Measurements from ENCODE around the gene SLC22A9. TPM values are rescaled to one million over a fixed set of nuclear protein-coding genes. Genes with fewer than 3 reads are reported as not detected.
"Not testable (repeated sequence)": the region's sequence is repeated elsewhere in the genome, so short reads cannot be mapped to it uniquely, and the experiment has no call there.

The SLC22A9 gene
- polyA plus RNA-seq (2011; rRNA removed), result not detected in 2 replicates
- polyA minus RNA-seq (2011; rRNA and poly(A)+ RNA removed), result not detected in 2 replicates

DNA sequence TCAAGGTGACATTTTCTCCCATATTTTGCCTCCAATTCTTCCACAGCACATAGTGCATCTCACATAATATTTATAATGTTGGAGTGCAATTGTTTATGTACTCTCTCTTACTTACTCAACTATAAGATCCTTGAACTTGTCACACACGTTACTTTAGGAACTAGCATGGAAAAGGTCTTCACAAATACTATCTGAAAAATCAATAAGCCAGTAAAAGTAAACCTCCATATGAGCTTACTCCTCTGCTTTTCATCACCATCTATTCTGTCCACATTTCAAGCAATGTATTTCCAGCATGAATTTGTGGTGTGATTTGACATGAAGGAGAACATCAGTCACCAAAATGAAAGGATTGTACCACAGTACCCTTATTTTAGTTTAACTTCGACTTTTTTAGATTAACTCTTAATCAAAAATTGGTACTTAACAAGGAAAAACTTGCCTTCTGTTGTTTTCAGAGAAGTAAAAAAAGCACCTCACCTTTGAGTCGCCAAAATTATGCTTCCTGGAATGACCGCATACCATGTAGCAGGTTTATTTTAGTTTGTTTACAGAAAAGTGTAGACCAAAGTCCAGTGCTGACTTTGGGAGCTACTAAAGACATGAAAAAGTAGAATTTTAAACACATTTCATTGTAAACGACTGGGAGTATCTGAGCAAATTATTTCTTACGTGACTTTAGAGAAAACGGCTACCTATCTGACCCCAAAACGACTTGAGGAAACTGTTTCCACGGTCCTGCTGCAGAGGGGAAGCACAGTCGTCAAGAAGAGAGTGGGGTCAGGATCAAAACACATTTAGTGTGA, at the start of gene SLC22A9:
Gene SLC22A9, plus strand, starts transcription at position 621 of the 806 bp plus-strand sequence. CDS start 272 bp downstream, outside the sequence.
- H3K4me3 ChIP-seq (ENCODE audit: low read depth, low read length), result no peak within 1 kb of the TSS
- H3K9me3 ChIP-seq (ENCODE audit: control insufficient read depth, insufficient read depth, low read length), result no peaks in the 10 kb centered on the region
- no peak for DNase-seq (ENCODE audit: low read depth, low spot score)
- ChIA-PET POLR2A (no interaction called here), CTCF (no interaction called here)
- H3K27ac ChIP-seq (ENCODE audit: low read depth, low read length), result no peak within 1 kb of the TSS
- no peaks in the 10 kb centered on the region for H3K27me3 ChIP-seq (ENCODE audit: control insufficient read depth, insufficient read depth, low read length)
- TF ChIP-seq CTCF (IDR thresholded peaks at IDR 0.05; ENCODE audit: low read depth, low read length), result no peak

GRCh38 chr11:63321723-63322122, 47.9 kb upstream of the SLC22A9 start:
- Histone ChIP-seq H3K9me3 (ENCODE audit: control insufficient read depth, insufficient read depth, low read length) (no peaks in the 10 kb centered on the region), H3K27me3 (ENCODE audit: control insufficient read depth, insufficient read depth, low read length) (no peaks in the 10 kb centered on the region), H3K4me3 (ENCODE audit: low read depth, low read length) (no peak overlapping the region), H3K27ac (ENCODE audit: low read depth, low read length) (no peak overlapping the region)
- ChIA-PET POLR2A (no interaction called here), CTCF (no interaction called here)
- no peak for DNase-seq (ENCODE audit: low read depth, low spot score)
- TF ChIP-seq CTCF (IDR thresholded peaks at IDR 0.05; ENCODE audit: low read depth, low read length), result no peak

DNA sequence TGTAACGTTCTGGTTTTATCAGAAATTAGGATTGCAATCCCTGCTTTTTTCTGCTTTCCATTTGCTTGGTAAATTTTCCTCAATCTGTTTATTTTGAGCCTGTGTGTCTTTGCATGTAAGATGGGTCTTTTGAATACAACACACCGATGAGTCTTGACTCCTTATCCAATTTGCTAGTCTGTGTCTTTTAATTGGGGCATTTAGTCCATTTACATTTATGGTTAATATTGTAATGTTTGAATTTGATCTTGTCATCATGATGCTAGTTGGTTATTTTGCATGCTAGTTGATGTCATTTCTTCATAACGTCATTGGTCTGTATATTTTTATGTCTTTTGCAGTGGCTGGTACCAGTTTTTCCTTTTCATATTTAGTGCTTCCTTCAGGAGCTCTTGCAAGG, 34.5 kb upstream of the SLC22A9 start:
- CTCF ChIA-PET; DNase-seq (ENCODE audit: low read depth, low spot score): not testable (repeated sequence)

GRCh38 chr11:63337070-63337469, 32.5 kb upstream of the SLC22A9 start:
- DNase-seq (ENCODE audit: low read depth, low spot score), result no peak
- H3K27me3 ChIP-seq (ENCODE audit: control insufficient read depth, insufficient read depth, low read length), result no peaks in the 10 kb centered on the region
- ChIA-PET POLR2A (no interaction called here), CTCF (no interaction called here)
- H3K9me3 ChIP-seq (ENCODE audit: control insufficient read depth, insufficient read depth, low read length), result no peaks in the 10 kb centered on the region; the same call in 1 of the 2 replicates
- TF ChIP-seq CTCF (IDR thresholded peaks at IDR 0.05; ENCODE audit: low read depth, low read length), result no peak
- no peak overlapping the region for H3K4me3 ChIP-seq (ENCODE audit: low read depth, low read length)
- H3K27ac ChIP-seq (ENCODE audit: low read depth, low read length), result no peak overlapping the region

More for the DNA sequence above, 34.5 kb upstream of the SLC22A9 start:
- POLR2A ChIA-PET; H3K9me3 ChIP-seq (ENCODE audit: control insufficient read depth, insufficient read depth, low read length); H3K27ac ChIP-seq (ENCODE audit: low read depth, low read length); H3K27me3 ChIP-seq (ENCODE audit: control insufficient read depth, insufficient read depth, low read length); H3K4me3 ChIP-seq (ENCODE audit: low read depth, low read length): not testable (repeated sequence)

- no peaks in the 10 kb centered on the region for H3K9me3 ChIP-seq (ENCODE audit: control insufficient read depth, insufficient read depth, low read length)
- no peaks in the 10 kb centered on the region for H3K27me3 ChIP-seq (ENCODE audit: control insufficient read depth, insufficient read depth, low read length)
- H3K27ac ChIP-seq (ENCODE audit: low read depth, low read length), result no peak overlapping the region
- no peak overlapping the region for H3K4me3 ChIP-seq (ENCODE audit: low read depth, low read length)
- no peak for TF ChIP-seq CTCF (IDR thresholded peaks at IDR 0.05; ENCODE audit: low read depth, low read length)
- CTCF ChIA-PET, result no interaction called here
- POLR2A ChIA-PET, result no interaction called here
- DNase-seq (ENCODE audit: low read depth, low spot score), result no peak
Measured at GRCh38 chr11:63343130-63343529, 26.5 kb upstream of the SLC22A9 start.
